SW 1271 (cell line): ENCODE measurements around the gene GGNBP2.
A peak's percentile ranks its signal among the peaks of the same experiment; 100 is the strongest.
"Not testable (repeated sequence)": the region's sequence is repeated elsewhere in the genome, so short reads cannot be mapped to it uniquely, and the experiment has no call there.

ENCODE experiments used
- DNase-seq, 2 experiments: peaks; one replicate each; lab custom pipeline; 2025; lab: John Stamatoyannopoulos, UW

GGNBP2 gene, protein sequence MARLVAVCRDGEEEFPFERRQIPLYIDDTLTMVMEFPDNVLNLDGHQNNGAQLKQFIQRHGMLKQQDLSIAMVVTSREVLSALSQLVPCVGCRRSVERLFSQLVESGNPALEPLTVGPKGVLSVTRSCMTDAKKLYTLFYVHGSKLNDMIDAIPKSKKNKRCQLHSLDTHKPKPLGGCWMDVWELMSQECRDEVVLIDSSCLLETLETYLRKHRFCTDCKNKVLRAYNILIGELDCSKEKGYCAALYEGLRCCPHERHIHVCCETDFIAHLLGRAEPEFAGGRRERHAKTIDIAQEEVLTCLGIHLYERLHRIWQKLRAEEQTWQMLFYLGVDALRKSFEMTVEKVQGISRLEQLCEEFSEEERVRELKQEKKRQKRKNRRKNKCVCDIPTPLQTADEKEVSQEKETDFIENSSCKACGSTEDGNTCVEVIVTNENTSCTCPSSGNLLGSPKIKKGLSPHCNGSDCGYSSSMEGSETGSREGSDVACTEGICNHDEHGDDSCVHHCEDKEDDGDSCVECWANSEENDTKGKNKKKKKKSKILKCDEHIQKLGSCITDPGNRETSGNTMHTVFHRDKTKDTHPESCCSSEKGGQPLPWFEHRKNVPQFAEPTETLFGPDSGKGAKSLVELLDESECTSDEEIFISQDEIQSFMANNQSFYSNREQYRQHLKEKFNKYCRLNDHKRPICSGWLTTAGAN

DNA sequence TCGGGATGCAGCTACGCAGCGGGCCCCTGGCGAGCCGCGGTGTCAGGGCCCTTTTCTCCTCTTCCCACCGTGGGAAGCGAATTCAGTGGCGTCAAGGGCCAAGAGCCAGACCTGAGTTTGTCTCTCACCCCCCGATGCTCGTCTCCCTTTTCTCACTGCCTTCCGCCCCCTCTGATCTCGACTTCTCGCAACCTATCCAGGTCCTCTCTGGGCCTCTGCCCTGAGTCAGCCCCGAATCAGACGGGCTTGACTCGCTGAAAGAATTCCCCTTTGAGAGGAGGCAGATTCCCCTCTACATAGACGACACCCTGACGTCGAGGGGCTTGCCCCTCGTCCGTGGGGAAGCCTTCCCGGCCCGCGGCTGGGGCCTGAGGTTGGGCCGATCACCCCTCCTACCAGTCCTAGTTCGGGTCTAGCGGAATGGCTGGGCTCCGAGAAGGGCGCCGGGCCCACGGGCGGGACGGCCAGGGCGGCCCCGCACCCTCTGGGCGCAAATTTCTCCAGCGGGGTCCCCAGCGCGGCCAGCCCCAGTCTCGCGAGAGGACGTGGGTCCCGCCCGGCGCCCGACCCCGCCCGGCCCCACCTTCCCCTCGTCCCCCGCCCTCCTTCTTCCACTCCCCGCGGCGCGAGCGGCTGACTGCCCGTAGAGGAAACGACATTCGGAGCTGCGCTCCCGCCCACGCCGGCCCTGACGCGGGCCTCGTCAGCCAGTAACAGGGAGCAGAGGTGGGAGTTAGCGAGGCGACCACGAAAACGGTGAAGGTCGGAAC, at the start of gene GGNBP2:
Gene GGNBP2, plus strand, starts transcription at position 613 of the 770 bp plus-strand sequence. CDS start 806 bp downstream, outside the sequence.
- DNase-seq, result peak; percentile 68 to 79

GRCh38 chr17:36495076-36495578, 49.6 kb upstream of the GGNBP2 start:
- no peak for DNase-seq

DNA sequence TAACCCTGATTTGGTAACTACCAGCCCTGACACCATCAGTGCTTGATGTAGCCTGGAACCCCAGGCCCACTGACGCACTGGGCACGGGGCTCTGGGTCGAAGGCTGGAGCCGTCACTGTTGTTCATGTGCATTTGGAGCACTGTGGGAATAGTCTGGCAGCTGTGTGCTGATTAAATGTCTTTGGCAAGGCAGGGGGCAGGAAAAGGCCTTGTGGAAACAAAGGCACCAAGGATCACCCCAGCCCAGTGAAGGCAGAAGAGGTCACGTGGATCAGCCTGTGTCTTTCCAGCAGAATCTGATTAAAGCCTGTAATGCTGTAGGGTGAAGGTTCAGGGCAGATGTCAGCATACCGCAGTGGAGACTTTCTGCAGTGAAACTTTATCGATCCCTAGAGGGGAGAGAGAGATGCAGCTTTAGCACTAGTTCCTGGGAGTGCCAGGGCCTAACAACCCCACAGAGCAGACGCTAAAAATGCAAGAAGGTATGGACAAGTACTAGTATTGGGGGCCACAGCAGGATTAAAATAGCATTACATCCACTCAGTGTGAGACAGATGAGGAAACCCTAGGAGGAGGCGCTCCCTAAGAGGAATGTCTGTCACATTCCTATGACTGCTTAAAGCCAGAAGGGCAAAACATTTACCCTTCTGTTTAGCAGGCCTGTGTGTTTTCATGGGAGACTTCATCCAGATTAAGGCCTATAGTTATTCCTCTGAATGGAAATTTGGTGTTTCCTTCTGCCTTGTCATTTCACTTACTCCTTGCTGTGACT, 48.5 kb upstream of the GGNBP2 start:
- no peak for DNase-seq

- no peak for DNase-seq
These were observed 46.6 kb upstream of the GGNBP2 start for GRCh38 chr17:36498155-36498554.

- DNase-seq, result no peak
These were observed 46.0 kb upstream of the GGNBP2 start for GRCh38 chr17:36498560-36499300.

DNA sequence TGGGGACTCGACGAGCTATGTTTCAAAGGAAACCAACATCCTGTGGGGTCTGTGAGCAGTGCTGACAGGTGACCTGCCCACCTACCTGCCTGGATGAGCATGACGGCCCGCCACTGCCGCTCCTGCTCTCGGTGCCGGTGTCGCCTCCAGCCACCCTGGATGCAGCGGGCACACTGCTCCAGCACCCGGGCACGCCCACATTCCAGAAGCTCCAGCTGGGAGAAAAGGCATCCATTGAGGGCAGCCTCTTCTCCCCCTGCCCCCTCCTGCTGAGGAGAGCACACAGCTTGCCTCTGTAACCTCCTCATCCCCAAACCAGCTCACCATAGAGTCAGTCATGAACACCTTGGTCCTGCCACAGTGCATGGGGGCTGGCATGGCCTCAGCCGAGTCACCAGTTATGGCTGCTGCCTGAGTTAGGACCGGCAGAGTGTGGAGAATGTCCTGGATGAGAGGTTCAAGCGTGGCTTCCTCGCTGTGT, 43.9 kb upstream of the GGNBP2 start:
- DNase-seq, result no peak

GRCh38 chr17:36501351-36501750, 43.4 kb upstream of the GGNBP2 start:
- DNase-seq, result no peak

- DNase-seq, result no peak
These were observed 42.8 kb upstream of the GGNBP2 start for GRCh38 chr17:36501963-36502362.

GRCh38 chr17:36503456-36504155, 41.1 kb upstream of the GGNBP2 start:
- DNase-seq, result no peak

DNA sequence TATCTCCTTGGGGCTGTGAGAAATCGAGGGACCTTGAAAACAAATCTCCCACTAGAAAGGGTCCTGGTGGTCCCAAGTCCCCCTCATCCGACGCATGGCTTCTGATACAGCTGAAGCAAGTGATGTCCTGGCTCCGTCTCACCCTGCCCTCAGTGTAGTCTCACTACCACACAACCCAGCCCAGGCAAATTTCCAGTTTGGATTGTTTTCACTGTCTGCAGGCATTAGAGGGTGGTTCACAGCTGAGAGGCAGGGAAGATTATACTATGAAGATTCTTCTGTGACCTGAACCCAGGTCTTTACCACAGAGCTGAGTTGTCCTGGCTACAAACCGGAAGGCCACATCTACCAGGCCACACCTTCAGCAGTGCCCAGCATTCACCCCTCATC, 40.6 kb upstream of the GGNBP2 start:
- DNase-seq, result no peak

GRCh38 chr17:36505171-36505570, 39.5 kb upstream of the GGNBP2 start:
- no peak for DNase-seq

GRCh38 chr17:36506249-36506826, 38.4 kb upstream of the GGNBP2 start:
- DNase-seq, result no peak

DNA sequence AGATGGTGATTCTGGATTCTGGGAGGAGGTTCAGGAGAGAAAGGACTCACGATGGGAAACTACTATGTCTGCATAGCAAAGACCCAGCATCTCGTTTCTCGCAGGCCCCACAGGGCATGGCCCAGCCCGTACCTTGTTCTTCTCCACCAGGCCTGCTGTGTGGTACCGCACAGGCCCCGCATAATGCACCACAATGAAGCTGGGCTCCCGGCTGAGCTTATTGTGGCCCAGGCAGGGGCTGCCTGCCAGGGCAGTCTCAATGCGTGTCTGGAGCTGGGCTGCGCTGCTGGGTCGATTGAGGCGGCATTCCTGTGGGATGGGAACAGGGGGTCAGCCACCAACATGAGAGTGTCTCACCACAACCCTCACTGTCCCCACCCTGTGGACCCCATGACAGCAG, 37.9 kb upstream of the GGNBP2 start:
- DNase-seq, result no peak

DNA sequence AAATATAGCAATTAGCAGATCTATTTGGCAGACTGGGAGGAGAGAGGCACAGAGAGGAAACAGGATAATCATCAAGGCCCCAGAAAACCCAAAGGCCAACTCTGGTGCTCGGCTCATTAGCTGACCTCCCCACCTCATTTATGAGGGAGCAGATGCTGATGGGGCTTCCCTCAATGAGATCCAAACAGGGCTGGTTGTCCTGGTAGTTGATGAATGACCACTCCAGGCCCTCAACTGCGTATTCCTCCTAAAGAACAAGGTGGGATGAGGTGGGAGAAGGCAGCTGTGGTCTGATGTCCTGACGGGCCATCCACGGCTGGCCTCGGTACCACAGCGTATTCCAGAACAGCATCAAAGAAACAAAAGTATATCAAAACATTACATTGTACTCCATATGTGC, 37.5 kb upstream of the GGNBP2 start:
- no peak for DNase-seq

DNA sequence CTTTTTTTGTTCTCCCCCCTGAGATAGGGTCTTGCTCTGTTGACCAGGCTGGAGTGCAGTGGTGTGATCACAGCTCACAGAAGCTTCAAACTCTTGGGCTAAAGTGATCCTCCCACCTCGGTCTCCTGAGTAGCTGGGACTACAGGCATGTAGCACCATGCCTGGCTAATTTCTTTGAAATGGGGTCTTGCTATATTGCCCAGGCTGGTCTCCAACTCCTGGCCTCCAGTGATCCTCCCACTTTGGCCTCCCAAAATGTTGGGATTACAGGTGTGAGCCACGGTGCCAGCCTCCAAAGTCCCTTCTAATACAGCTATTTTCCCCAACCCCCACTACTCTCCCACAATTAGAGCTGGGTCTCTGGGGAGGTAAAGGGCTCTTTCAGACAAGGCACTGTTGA, 36.3 kb upstream of the GGNBP2 start:
- DNase-seq, result not testable (repeated sequence)

DNA sequence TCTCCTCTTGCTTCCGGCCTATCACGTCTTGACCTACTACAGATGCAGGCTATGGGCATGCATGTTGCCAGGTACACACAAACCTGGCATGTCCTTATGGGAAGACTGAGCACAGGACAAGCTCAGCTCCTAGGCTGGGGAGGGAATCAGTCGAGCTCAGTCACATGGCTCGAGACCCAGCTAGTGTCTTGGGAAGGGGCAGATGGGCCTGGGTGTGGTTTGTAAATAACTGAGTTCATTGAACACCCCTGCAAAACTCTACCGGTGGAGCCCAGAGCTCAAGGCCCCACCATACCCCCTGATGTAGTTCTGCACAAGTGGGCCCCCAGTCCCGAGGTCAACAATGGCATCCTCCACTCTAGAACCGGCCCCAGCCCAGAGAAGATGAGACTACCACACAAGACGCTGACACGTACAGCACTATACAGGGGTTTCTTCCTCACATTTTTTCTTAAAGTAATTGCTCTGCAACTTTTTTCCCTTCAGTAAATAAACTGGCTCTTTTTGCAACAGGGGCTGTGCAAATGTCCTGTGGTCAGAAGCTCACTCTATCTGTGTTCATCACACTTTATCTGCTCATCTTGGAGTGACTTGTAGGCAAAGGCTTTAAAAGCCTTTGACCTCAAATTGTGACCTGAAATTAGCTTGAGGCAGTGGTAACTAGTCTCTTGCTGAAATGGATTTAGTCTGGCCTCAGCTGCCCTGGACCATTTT, 35.3 kb upstream of the GGNBP2 start:
- DNase-seq, result no peak

DNA sequence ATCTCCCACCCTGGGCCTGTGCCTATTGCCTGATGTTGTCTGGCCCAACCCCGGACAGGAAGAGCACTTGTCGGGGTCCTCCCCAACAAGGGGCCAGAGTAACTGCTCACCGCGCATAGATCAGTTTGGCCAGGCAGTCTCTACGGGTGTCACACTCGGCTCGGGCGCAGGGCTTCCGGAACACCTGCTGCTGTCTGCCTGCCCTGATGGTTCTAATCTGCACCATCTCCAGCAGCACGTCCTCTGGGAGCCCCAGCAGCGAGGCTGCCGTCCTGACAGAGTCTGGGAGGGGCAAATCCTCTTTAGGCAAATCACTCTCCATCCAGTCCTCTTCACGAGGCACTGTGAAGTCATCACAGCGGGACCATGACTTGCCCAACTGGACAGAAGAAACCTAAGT, 34.1 kb upstream of the GGNBP2 start:
- DNase-seq, result no peak

DNA sequence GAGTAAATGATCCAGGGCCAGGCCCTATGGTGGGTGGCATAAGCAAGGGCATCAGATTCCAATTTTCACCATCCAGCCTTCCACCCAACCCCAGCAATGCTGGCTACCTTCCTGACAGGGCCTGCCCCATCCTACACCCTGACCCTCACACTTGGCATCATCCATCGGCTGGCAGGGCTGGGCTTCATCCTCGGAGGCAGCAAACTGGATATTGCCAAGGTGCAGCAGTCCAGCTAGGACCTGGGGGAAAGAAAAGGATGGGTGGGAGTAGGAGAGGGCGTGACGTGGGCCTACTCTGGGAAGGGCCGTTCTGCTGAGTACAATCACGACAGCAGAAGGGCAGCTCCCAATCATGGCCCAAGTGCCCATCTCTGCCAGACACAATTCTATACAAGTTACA, 33.5 kb upstream of the GGNBP2 start:
- no peak for DNase-seq

- no peak for DNase-seq
These were observed 32.1 kb upstream of the GGNBP2 start for GRCh38 chr17:36512641-36513040.
